ENCODE data around the gene CLMP.
"Not testable (repeated sequence)": the region's sequence is repeated elsewhere in the genome, so short reads cannot be mapped to it uniquely, and the experiment has no call there.

The CLMP gene

DNA sequence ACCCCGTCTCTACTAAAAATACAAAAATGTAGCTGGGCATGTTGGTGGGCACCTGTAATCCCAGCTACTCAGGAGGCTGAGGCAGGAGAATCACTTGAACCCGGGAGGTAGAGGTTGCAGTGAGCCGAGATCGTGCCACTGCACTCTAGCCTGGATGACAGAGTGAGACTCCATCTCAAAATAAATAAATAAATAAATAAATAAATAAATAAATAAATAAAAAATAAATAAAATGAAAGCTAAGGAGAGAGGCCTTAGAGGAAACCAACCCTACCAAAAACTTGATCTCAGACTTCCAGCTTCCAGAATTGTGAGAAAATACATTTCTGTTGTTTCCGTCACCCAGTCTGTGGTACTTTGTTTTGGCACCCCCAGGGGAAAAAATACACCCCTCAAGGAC is 42.7 kb downstream of the CLMP start:
- DNase-seq (ENCODE audit: low read depth, low spot score); H3K27ac ChIP-seq (ENCODE audit: low read length); H3K4me3 ChIP-seq (ENCODE audit: low read length); H3K9me3 ChIP-seq (ENCODE audit: control insufficient read depth, insufficient read depth, low read length); H3K27me3 ChIP-seq (ENCODE audit: control insufficient read depth, insufficient read depth, low read length); H3K4me1 ChIP-seq (ENCODE audit: control insufficient read depth, insufficient read depth, low read length); H3K36me3 ChIP-seq (ENCODE audit: control insufficient read depth, insufficient read depth, low read length): not testable (repeated sequence)
- WGBS (ENCODE audit: insufficient coverage, insufficient read length), result no CpG with 5 or more reads among the region's 5 CpGs

DNA sequence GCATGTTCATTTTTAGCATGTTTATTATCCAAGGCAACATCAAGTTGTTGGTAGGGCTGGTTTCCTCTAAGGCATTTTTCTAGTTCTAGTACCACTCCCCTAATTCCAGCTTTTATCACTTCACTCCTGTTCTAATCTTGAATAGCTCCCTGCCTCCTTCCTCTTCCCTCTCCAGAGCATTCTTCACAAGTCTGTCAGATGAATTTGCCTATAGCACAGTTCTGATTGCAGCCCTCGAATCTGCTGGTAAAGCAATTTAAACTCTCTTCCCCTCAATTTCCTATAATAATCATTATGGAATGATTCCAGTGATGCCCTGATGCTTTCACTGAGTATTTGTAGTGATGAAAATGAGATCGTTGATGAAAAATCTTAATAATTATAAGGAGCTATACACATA is 43.3 kb downstream of the CLMP start:
- Histone ChIP-seq H3K27ac (ENCODE audit: low read length) (no peak overlapping the region), H3K4me3 (ENCODE audit: low read length) (no peak overlapping the region), H3K36me3 (ENCODE audit: control insufficient read depth, insufficient read depth, low read length) (no peaks in the 10 kb centered on the region), H3K9me3 (ENCODE audit: control insufficient read depth, insufficient read depth, low read length) (no peaks in the 10 kb centered on the region), H3K4me1 (ENCODE audit: control insufficient read depth, insufficient read depth, low read length) (no peaks in the 10 kb centered on the region), H3K27me3 (ENCODE audit: control insufficient read depth, insufficient read depth, low read length) (no peaks in the 10 kb centered on the region)
- no peak for DNase-seq (ENCODE audit: low read depth, low spot score)
- no CpG with 5 or more reads among the region's 2 CpGs for WGBS (ENCODE audit: insufficient coverage, insufficient read length)

DNA sequence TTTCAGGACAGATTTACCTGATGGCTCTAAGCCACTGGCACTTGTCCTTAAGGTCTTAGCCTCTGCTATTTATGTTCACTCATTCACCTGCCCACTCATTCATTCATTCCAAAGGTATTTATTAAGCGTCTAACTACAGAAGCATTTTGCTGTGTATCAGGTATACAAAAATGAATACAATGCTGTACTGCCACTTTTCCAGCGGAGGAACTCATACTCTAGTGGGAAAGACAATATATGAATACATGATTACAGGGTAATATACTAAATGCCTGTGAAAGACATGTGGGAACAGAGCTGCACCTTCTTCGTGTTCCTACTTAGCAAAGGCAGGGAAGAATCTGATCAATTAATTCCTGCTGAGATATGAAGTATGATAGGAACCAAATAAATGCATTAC is 43.7 kb downstream of the CLMP start:
- no peaks in the 10 kb centered on the region for H3K4me1 ChIP-seq (ENCODE audit: control insufficient read depth, insufficient read depth, low read length)
- no peaks in the 10 kb centered on the region for H3K27me3 ChIP-seq (ENCODE audit: control insufficient read depth, insufficient read depth, low read length)
- H3K27ac ChIP-seq (ENCODE audit: low read length), result no peak overlapping the region
- DNase-seq (ENCODE audit: low read depth, low spot score), result no peak
- H3K36me3 ChIP-seq (ENCODE audit: control insufficient read depth, insufficient read depth, low read length), result no peaks in the 10 kb centered on the region
- H3K4me3 ChIP-seq (ENCODE audit: low read length), result no peak overlapping the region
- no CpG with 5 or more reads among the region's 3 CpGs for WGBS (ENCODE audit: insufficient coverage, insufficient read length)
- no peaks in the 10 kb centered on the region for H3K9me3 ChIP-seq (ENCODE audit: control insufficient read depth, insufficient read depth, low read length)

DNA sequence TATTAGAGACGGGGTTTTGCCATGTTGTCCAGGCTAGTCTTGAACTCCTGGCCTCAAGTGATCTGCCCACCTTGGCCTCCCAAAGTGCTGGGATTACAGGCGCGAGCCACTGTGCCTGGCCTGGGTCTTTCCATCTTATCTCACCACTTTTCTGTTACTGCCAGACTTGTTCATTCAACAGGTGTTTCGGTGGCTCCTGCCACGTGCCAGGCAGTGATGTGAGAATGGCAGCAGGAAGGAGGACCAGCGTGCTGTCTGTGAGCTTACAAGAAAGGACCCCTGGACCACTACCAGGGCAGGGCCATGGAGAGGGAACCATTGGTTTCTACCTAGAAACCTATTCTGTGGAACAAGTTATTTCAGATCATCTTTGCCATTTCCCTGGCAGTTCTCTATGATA is 44.2 kb downstream of the CLMP start:
- Histone ChIP-seq H3K4me3 (ENCODE audit: low read length) (no peak overlapping the region), H3K27ac (ENCODE audit: low read length) (no peak overlapping the region), H3K9me3 (ENCODE audit: control insufficient read depth, insufficient read depth, low read length) (no peaks in the 10 kb centered on the region), H3K36me3 (ENCODE audit: control insufficient read depth, insufficient read depth, low read length) (no peaks in the 10 kb centered on the region), H3K27me3 (ENCODE audit: control insufficient read depth, insufficient read depth, low read length) (no peaks in the 10 kb centered on the region), H3K4me1 (ENCODE audit: control insufficient read depth, insufficient read depth, low read length) (no peaks in the 10 kb centered on the region)
- DNase-seq (ENCODE audit: low read depth, low spot score), result no peak
- no CpG with 5 or more reads among the region's 6 CpGs for WGBS (ENCODE audit: insufficient coverage, insufficient read length)

DNA sequence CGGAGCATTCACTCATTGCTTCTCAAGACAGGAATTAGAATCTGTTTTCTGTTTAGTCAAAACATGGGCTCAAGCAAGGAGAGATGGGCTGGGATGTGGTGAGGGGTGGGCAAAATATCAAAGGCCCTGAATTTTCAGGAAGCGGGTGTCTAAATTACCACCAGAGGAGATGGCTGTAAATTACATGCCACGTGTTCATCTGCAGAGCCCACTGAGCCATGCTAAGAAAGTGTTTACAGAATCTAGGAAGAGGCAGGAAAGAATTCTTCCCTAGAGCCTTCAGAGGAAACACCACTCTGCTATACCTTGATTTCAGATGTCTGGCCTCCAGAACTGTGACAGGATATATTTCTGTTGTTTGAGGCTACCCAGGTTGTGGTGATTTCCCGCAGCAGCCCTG is 46.1 kb downstream of the CLMP start:
- Histone ChIP-seq H3K36me3 (ENCODE audit: control insufficient read depth, insufficient read depth, low read length) (no peaks in the 10 kb centered on the region), H3K27me3 (ENCODE audit: control insufficient read depth, insufficient read depth, low read length) (no peaks in the 10 kb centered on the region), H3K9me3 (ENCODE audit: control insufficient read depth, insufficient read depth, low read length) (no peaks in the 10 kb centered on the region), H3K27ac (ENCODE audit: low read length) (no peak overlapping the region), H3K4me3 (ENCODE audit: low read length) (no peak overlapping the region), H3K4me1 (ENCODE audit: control insufficient read depth, insufficient read depth, low read length) (peaks cover 4% of the 10 kb centered on the region; the same call in 1 of the 2 replicates)
- no peak for DNase-seq (ENCODE audit: low read depth, low spot score)
- WGBS (ENCODE audit: insufficient coverage, insufficient read length), result no CpG with 5 or more reads among the region's 4 CpGs

DNA sequence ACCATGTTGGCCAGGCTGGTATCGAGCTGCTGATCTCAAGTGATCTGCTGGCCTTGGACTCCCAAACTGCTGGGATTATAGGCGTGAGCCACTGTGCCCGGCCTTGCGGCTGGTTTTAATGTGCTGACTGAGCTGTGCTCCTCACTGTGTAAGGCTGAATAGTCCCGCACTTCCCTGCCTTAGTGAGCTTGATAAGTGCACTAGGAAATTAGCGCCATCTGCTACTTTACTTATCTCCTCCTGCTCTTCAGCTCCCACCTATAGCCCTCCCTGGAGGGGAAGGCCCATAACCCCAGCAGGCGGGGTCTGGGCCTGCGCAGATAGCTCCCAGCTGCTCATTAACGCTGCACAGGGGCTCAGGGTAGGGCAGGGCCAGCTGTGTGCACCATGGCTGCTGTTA is 49.4 kb downstream of the CLMP start:
- Histone ChIP-seq H3K27me3 (ENCODE audit: control insufficient read depth, insufficient read depth, low read length) (no peaks in the 10 kb centered on the region), H3K27ac (ENCODE audit: low read length) (no peak overlapping the region), H3K4me1 (ENCODE audit: control insufficient read depth, insufficient read depth, low read length) (peaks cover 4% of the 10 kb centered on the region; the same call in 1 of the 2 replicates), H3K36me3 (ENCODE audit: control insufficient read depth, insufficient read depth, low read length) (no peaks in the 10 kb centered on the region), H3K9me3 (ENCODE audit: control insufficient read depth, insufficient read depth, low read length) (no peaks in the 10 kb centered on the region), H3K4me3 (ENCODE audit: low read length) (no peak overlapping the region)
- DNase-seq (ENCODE audit: low read depth, low spot score), result no peak
- no CpG with 5 or more reads among the region's 9 CpGs for WGBS (ENCODE audit: insufficient coverage, insufficient read length)

DNA sequence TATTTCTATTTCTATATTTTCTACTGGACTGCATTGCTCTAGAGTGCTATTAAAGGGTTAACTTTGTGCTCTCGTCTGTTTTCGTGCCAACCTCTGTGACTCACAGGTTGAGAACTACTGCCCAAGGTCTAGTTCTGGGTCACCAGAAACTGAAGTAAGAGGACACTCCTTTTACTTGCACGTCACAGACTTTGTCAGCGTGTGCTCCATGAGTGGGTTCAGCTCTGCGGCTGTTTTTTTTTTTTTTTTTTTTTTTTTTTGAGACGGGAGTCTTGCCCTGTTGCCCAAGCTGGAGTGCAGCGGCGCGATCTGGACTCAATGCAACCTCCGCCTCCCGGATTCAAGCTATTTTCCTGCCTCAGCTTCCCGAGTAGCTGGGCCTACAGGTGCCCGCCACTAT is 49.8 kb downstream of the CLMP start:
- DNase-seq (ENCODE audit: low read depth, low spot score), result no peak
- no peaks in the 10 kb centered on the region for H3K36me3 ChIP-seq (ENCODE audit: control insufficient read depth, insufficient read depth, low read length)
- peaks cover 4% of the 10 kb centered on the region; the same call in 1 of the 2 replicates for H3K4me1 ChIP-seq (ENCODE audit: control insufficient read depth, insufficient read depth, low read length)
- H3K27me3 ChIP-seq (ENCODE audit: control insufficient read depth, insufficient read depth, low read length), result no peaks in the 10 kb centered on the region
- WGBS (ENCODE audit: insufficient coverage, insufficient read length), result no CpG with 5 or more reads among the region's 13 CpGs
- no peak overlapping the region for H3K27ac ChIP-seq (ENCODE audit: low read length)
- H3K4me3 ChIP-seq (ENCODE audit: low read length), result no peak overlapping the region
- H3K9me3 ChIP-seq (ENCODE audit: control insufficient read depth, insufficient read depth, low read length), result no peaks in the 10 kb centered on the region

DNA sequence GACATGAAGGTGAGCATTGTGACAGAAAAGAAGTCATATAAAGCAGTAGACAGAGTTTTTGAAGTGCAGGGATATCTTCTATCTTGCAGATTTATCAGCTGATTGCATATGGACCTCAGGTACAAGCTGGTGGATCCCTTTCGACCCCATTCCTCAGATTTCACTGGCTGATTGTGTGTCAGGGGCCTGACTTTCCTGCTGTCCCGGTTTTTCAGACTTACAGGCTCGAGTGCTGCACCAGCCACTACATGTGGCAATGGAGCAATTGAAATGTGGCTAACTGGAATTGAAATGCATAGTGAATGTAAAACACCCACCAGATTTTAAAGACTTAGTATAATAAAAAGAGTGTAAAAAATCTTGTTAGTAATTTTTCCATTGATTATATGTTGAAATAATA is 50.3 kb downstream of the CLMP start:
- DNase-seq (ENCODE audit: low read depth, low spot score), result no peak
- Histone ChIP-seq H3K36me3 (ENCODE audit: control insufficient read depth, insufficient read depth, low read length) (no peaks in the 10 kb centered on the region), H3K9me3 (ENCODE audit: control insufficient read depth, insufficient read depth, low read length) (no peaks in the 10 kb centered on the region), H3K4me1 (ENCODE audit: control insufficient read depth, insufficient read depth, low read length) (peaks cover 4% of the 10 kb centered on the region; the same call in 1 of the 2 replicates), H3K4me3 (ENCODE audit: low read length) (no peak overlapping the region), H3K27ac (ENCODE audit: low read length) (no peak overlapping the region), H3K27me3 (ENCODE audit: control insufficient read depth, insufficient read depth, low read length) (no peaks in the 10 kb centered on the region)
- WGBS (ENCODE audit: insufficient coverage, insufficient read length), result no CpG with 5 or more reads among the region's 3 CpGs

DNA sequence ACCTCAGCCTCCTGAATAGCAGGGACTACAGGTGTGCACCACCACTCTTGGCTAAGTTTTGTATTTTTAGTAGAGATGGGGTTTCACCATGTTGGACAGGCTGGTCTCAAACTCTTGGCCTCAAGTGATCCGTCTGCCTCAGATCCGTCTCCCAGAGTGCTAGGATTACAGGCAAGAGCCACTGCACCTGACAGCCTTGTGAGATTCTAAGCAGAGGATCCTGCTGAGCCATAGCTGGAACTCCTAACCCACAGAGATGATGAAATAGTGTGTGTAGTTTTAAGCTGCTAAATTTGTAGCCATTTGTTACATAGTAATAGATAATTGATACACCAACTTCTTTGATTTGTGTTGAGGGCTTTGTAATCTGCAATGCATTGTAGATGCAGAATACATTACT is 51.1 kb downstream of the CLMP start:
- WGBS (ENCODE audit: insufficient coverage, insufficient read length), result no CpG with 5 or more reads among the region's 2 CpGs
- Histone ChIP-seq H3K27me3 (ENCODE audit: control insufficient read depth, insufficient read depth, low read length) (no peaks in the 10 kb centered on the region), H3K27ac (ENCODE audit: low read length) (no peak overlapping the region), H3K4me3 (ENCODE audit: low read length) (no peak overlapping the region), H3K36me3 (ENCODE audit: control insufficient read depth, insufficient read depth, low read length) (no peaks in the 10 kb centered on the region), H3K9me3 (ENCODE audit: control insufficient read depth, insufficient read depth, low read length) (no peaks in the 10 kb centered on the region), H3K4me1 (ENCODE audit: control insufficient read depth, insufficient read depth, low read length) (peaks cover 4% of the 10 kb centered on the region; the same call in 1 of the 2 replicates)
- DNase-seq (ENCODE audit: low read depth, low spot score), result no peak

DNA sequence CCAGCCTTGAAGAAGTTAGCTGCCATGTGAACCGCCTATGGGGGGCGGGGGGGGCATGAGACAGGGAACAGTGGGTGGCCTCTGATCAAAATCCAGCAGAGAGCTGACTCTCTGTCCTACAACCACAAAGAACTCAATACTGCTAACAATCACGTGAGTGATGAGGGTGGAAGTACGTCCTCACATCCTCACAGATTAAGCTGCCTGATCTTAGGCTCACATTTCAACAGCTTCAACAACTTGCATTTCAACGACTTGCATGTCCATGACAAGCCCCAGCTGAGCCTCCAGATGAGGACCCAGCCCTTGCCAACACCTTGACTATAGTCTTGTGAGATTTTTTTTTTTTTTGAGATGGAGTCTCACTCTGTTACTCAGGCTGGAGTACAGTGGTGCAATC is 51.6 kb downstream of the CLMP start:
- Histone ChIP-seq H3K27me3 (ENCODE audit: control insufficient read depth, insufficient read depth, low read length) (no peaks in the 10 kb centered on the region), H3K9me3 (ENCODE audit: control insufficient read depth, insufficient read depth, low read length) (no peaks in the 10 kb centered on the region), H3K4me1 (ENCODE audit: control insufficient read depth, insufficient read depth, low read length) (peaks cover 4% of the 10 kb centered on the region; the same call in 1 of the 2 replicates), H3K36me3 (ENCODE audit: control insufficient read depth, insufficient read depth, low read length) (no peaks in the 10 kb centered on the region), H3K27ac (ENCODE audit: low read length) (no peak overlapping the region), H3K4me3 (ENCODE audit: low read length) (no peak overlapping the region)
- no CpG with 5 or more reads among the region's 5 CpGs for WGBS (ENCODE audit: insufficient coverage, insufficient read length)
- no peak for DNase-seq (ENCODE audit: low read depth, low spot score)

DNA sequence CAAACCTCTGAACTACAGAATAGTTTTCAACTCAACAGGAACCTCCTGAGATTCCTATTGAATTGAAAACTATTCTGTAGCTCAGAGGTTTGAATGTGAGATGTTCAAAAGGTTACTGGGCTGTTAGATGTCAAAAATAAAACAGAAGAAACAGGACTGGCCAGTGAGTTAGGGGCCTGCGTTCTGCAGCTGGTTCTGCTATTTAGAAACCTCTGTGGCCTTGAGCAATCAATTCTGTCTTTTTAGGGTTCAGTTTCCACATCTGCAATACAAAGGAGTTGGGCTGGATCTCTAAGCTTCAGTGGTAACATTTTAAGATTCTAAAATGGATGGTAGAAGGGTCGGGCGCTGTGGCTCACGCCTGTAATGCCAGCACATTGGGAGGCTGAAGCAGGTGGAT is 55.8 kb downstream of the CLMP start:
- H3K27ac ChIP-seq (ENCODE audit: low read length), result no peak overlapping the region
- no peaks in the 10 kb centered on the region for H3K27me3 ChIP-seq (ENCODE audit: control insufficient read depth, insufficient read depth, low read length)
- no peaks in the 10 kb centered on the region; the same call in 1 of the 2 replicates for H3K4me1 ChIP-seq (ENCODE audit: control insufficient read depth, insufficient read depth, low read length)
- H3K9me3 ChIP-seq (ENCODE audit: control insufficient read depth, insufficient read depth, low read length), result no peaks in the 10 kb centered on the region
- no peak for DNase-seq (ENCODE audit: low read depth, low spot score)
- H3K36me3 ChIP-seq (ENCODE audit: control insufficient read depth, insufficient read depth, low read length), result no peaks in the 10 kb centered on the region
- H3K4me3 ChIP-seq (ENCODE audit: low read length), result no peak overlapping the region
- WGBS (ENCODE audit: insufficient coverage, insufficient read length), result no CpG with 5 or more reads among the region's 4 CpGs
